GM23338 (cell line): ENCODE data around the gene FETUB. TPM values are rescaled to one million over a fixed set of nuclear protein-coding genes. Genes with fewer than 3 reads are reported as not detected.

Experiments
- ATAC-seq: fragments of 200-7000 bp; cut with Tn5 transposase; 3 replicates; pipeline ENCODE4 v1.9.1; 2020
- DNase-seq: peaks from one replicate; pipeline ENCODE4 v3.0.0-alpha.2; 2015; ENCODE audit warnings: low spot score
- H2AFZ ChIP-seq: fragments of 200-600 bp; sonication (generic); 2 replicates; pipeline ENCODE4 v1.8.0; 2016; ENCODE audit warnings: antibody characterized with exemption, mild to moderate bottlenecking, moderate library complexity
- H3F3A ChIP-seq: fragments of 200-600 bp; sonication (generic); replicated peaks from 2 replicates; pipeline ENCODE4 v1.8.0; 2017; ENCODE audit warnings: antibody characterized with exemption, mixed run types, low read depth
- H3K27ac ChIP-seq: fragments of 200-600 bp; sonication (generic); 2 replicates; pipeline ENCODE4 v1.6.1; 2016; ENCODE audit warnings: low read depth
- H3K27me3 ChIP-seq: fragments of 200-600 bp; sonication (generic); 2 replicates; pipeline ENCODE4 v1.8.0; 2016; ENCODE audit warnings: mild to moderate bottlenecking, mixed run types, moderate library complexity; ENCODE audit not compliant: insufficient read depth
- H3K36me3 ChIP-seq: fragments of 200-600 bp; sonication (generic); 2 replicates; pipeline ENCODE4 v1.8.0; 2016; ENCODE audit warnings: mild to moderate bottlenecking; ENCODE audit not compliant: insufficient read depth
- H3K4me1 ChIP-seq: fragments of 200-600 bp; sonication (generic); 2 replicates; pipeline ENCODE4 v1.8.0; 2016; ENCODE audit warnings: mild to moderate bottlenecking, moderate library complexity; ENCODE audit not compliant: insufficient read depth
- H3K4me2 ChIP-seq: fragments of 200-600 bp; sonication (generic); 2 replicates; pipeline ENCODE4 v1.7.1; 2017; ENCODE audit warnings: mixed run types
- H3K4me3 ChIP-seq: fragments of 200-600 bp; sonication (generic); 2 replicates; pipeline ENCODE4 v1.6.1; 2016; ENCODE audit warnings: mixed run types
- H3K79me2 ChIP-seq: fragments of 200-600 bp; sonication (generic); replicated peaks from 2 replicates; pipeline ENCODE4 v1.8.0; 2017; ENCODE audit warnings: mild to moderate bottlenecking; ENCODE audit not compliant: insufficient read depth
- H3K9me2 ChIP-seq: fragments of 200-600 bp; sonication (generic); 2 replicates; pipeline ENCODE4 v1.8.0; 2017; ENCODE audit not compliant: insufficient read depth
- H4K20me1 ChIP-seq: fragments of 200-600 bp; sonication (generic); replicated peaks from 2 replicates; pipeline ENCODE4 v1.8.0; 2017; ENCODE audit warnings: mild to moderate bottlenecking; ENCODE audit not compliant: insufficient read depth
- H3K27ac Mint-ChIP-seq: 2 replicates; pipeline ENCODE4 v1.8.0; 2020; ENCODE audit warnings: inconsistent platforms, mild to moderate bottlenecking, moderate library complexity, mixed read lengths
- H3K27me3 Mint-ChIP-seq: 3 replicates; pipeline ENCODE4 v1.8.0; 2022; ENCODE audit warnings: low read depth, mild to moderate bottlenecking, moderate library complexity, mixed read lengths, inconsistent platforms; ENCODE audit not compliant: insufficient read depth, poor library complexity
- H3K36me3 Mint-ChIP-seq: 3 replicates; pipeline ENCODE4 v1.8.0; 2021; ENCODE audit warnings: low read depth, mild to moderate bottlenecking, inconsistent platforms, moderate library complexity, mixed read lengths
- H3K4me1 Mint-ChIP-seq: 3 replicates; pipeline ENCODE4 v1.8.0; 2020; ENCODE audit warnings: mild to moderate bottlenecking, inconsistent platforms, mixed read lengths
- H3K4me3 Mint-ChIP-seq: 3 replicates; pipeline ENCODE4 v1.8.0; 2021; ENCODE audit warnings: moderate library complexity, mild to moderate bottlenecking, inconsistent platforms, mixed read lengths
- H3K9me3 Mint-ChIP-seq: 3 replicates; pipeline ENCODE4 v1.8.0; 2020; ENCODE audit warnings: moderate library complexity, mild to moderate bottlenecking, inconsistent platforms, mixed read lengths
- CREB1 ChIP-seq: fragments of 250-450 bp; sonication (Bioruptor Pico); IDR thresholded peaks from 2 replicates; pipeline ENCODE4 v1.5.0; 2020; ENCODE audit warnings: low read depth, mild to moderate bottlenecking, moderate library complexity
- CTCF ChIP-seq, 2 experiments: fragments of 200-600 bp in 1 of 2; sonication (generic) in 1 of 2; conservative IDR thresholded peaks; 2 replicates each; pipeline versions ENCODE4 v1.5.1 to v1.6.1; 2016 to 2017; ENCODE audit warnings: antibody characterized with exemption in 2 of 2, low read depth in 2 of 2, mild to moderate bottlenecking in 2 of 2, moderate library complexity in 1 of 2
- EZH2 ChIP-seq: fragments of 200-600 bp; sonication (generic); IDR thresholded peaks from one replicate; pipeline ENCODE4 v1.8.0; 2017; ENCODE audit warnings: antibody characterized with exemption, mild to moderate bottlenecking, low read depth; ENCODE audit not compliant: unreplicated experiment
- EZH2phosphoT487 ChIP-seq: fragments of 200-600 bp; sonication (generic); IDR thresholded peaks from one replicate; pipeline ENCODE4 v1.8.1; 2018; ENCODE audit warnings: antibody characterized with exemption; ENCODE audit not compliant: unreplicated experiment
- JUNB ChIP-seq: IDR thresholded peaks from one replicate; pipeline ENCODE4 v1.6.1; 2016; ENCODE audit warnings: antibody characterized with exemption; ENCODE audit not compliant: unreplicated experiment
- NANOG ChIP-seq: IDR thresholded peaks from 2 replicates; pipeline ENCODE4 v1.6.1; 2016; ENCODE audit warnings: antibody characterized with exemption, borderline replicate concordance
- POLR2AphosphoS5 ChIP-seq: IDR thresholded peaks from 2 replicates; pipeline ENCODE4 v1.6.1; 2016; ENCODE audit warnings: antibody characterized with exemption, low read depth
- REST ChIP-seq: IDR thresholded peaks from one replicate; pipeline ENCODE4 v1.6.1; 2018; ENCODE audit warnings: antibody characterized with exemption; ENCODE audit not compliant: unreplicated experiment
- STAT1 ChIP-seq: IDR thresholded peaks from one replicate; pipeline ENCODE4 v1.6.1; 2016; ENCODE audit warnings: antibody characterized with exemption; ENCODE audit not compliant: unreplicated experiment
- ZNF114 ChIP-seq: fragments of 250-450 bp; sonication (Bioruptor Pico); IDR thresholded peaks from 2 replicates; pipeline ENCODE4 v1.5.0; 2020; ENCODE audit warnings: mild to moderate bottlenecking, moderate library complexity
- ZNF331 ChIP-seq: fragments of 250-450 bp; sonication (Bioruptor Pico); IDR thresholded peaks from 2 replicates; pipeline ENCODE4 v1.5.0; 2020; ENCODE audit warnings: low read depth, mild to moderate bottlenecking, moderate library complexity
- polyA plus RNA-seq: library from polyadenylated mRNA; unstranded; fragments of >200 nt; fragmentation: Nextera tagmentation; extraction: Ambion mirVana; gene quantifications from 2 replicates; pipeline ENCODE4 v1.2.1, GENCODE V29; 2016
- total RNA-seq: library from RNA; depleted of rRNA; stranded (reverse); fragments of >200 nt; shearing (Covaris generic); gene quantifications from 2 replicates; pipeline ENCODE4 v1.2.3, GENCODE V29; 2014
- TF ChIP-seq, protein P1 (sequence below): fragments of 250-450 bp; sonication (Bioruptor Pico); IDR thresholded peaks from 2 replicates; pipeline ENCODE4 v1.5.0; 2020; ENCODE audit warnings: mild to moderate bottlenecking, moderate library complexity
- TF ChIP-seq, protein P2 (sequence below): IDR thresholded peaks from 2 replicates; pipeline ENCODE4 v1.6.1; 2016; ENCODE audit warnings: antibody characterized with exemption

Gene FETUB
- total and polyA plus RNA-seq, 2 experiments from 2014 or later: 0.26 TPM; not detected in 1

DNA sequence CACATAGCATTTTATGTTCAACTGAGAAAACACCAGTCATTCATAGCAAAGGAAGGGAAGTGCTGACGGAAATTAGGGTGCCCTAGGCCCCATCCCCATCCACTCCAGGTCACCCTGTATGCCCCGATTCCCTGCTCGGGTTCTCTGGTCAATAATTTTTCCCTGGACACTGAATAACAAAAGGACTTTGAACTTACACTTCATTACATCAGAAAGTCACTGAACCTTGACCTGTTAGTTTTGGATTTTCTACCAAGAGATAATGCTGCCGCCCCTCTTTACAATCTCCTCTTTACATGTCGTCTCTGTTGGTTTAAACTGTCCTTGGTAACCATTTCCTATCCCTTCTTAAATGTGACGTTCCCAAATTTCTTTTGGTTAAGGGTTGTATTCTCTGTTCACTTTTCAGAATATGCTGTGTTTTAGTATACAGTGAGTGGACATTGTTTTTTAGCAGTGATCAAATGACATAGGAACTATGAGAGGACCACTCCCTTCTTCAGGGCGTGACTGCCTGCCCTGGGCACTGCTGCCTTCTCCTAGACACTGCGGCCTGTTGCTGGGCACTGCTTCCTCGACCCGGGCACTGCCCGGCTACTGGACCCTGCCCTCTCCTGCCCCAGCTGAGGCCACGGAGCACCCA lies 40.9 kb upstream of the FETUB start:
- no peak overlapping the region for H2AFZ ChIP-seq
- TF ChIP-seq EZH2phosphoT487 (no peak), ZNF331 (CRISPR knock-in tag) (no peak), POLR2AphosphoS5 (no peak), CTCF (conservative IDR thresholded peaks at IDR 0.05; ENCODE audit: low read depth in 2 of 2) (no peak), ZNF114 (CRISPR knock-in tag) (no peak), JUNB (no peak), EZH2 (no peak), CREB1 (CRISPR knock-in tag) (no peak), REST (no peak), NANOG (no peak), STAT1 (no peak)
- TF ChIP-seq, protein P1, sequence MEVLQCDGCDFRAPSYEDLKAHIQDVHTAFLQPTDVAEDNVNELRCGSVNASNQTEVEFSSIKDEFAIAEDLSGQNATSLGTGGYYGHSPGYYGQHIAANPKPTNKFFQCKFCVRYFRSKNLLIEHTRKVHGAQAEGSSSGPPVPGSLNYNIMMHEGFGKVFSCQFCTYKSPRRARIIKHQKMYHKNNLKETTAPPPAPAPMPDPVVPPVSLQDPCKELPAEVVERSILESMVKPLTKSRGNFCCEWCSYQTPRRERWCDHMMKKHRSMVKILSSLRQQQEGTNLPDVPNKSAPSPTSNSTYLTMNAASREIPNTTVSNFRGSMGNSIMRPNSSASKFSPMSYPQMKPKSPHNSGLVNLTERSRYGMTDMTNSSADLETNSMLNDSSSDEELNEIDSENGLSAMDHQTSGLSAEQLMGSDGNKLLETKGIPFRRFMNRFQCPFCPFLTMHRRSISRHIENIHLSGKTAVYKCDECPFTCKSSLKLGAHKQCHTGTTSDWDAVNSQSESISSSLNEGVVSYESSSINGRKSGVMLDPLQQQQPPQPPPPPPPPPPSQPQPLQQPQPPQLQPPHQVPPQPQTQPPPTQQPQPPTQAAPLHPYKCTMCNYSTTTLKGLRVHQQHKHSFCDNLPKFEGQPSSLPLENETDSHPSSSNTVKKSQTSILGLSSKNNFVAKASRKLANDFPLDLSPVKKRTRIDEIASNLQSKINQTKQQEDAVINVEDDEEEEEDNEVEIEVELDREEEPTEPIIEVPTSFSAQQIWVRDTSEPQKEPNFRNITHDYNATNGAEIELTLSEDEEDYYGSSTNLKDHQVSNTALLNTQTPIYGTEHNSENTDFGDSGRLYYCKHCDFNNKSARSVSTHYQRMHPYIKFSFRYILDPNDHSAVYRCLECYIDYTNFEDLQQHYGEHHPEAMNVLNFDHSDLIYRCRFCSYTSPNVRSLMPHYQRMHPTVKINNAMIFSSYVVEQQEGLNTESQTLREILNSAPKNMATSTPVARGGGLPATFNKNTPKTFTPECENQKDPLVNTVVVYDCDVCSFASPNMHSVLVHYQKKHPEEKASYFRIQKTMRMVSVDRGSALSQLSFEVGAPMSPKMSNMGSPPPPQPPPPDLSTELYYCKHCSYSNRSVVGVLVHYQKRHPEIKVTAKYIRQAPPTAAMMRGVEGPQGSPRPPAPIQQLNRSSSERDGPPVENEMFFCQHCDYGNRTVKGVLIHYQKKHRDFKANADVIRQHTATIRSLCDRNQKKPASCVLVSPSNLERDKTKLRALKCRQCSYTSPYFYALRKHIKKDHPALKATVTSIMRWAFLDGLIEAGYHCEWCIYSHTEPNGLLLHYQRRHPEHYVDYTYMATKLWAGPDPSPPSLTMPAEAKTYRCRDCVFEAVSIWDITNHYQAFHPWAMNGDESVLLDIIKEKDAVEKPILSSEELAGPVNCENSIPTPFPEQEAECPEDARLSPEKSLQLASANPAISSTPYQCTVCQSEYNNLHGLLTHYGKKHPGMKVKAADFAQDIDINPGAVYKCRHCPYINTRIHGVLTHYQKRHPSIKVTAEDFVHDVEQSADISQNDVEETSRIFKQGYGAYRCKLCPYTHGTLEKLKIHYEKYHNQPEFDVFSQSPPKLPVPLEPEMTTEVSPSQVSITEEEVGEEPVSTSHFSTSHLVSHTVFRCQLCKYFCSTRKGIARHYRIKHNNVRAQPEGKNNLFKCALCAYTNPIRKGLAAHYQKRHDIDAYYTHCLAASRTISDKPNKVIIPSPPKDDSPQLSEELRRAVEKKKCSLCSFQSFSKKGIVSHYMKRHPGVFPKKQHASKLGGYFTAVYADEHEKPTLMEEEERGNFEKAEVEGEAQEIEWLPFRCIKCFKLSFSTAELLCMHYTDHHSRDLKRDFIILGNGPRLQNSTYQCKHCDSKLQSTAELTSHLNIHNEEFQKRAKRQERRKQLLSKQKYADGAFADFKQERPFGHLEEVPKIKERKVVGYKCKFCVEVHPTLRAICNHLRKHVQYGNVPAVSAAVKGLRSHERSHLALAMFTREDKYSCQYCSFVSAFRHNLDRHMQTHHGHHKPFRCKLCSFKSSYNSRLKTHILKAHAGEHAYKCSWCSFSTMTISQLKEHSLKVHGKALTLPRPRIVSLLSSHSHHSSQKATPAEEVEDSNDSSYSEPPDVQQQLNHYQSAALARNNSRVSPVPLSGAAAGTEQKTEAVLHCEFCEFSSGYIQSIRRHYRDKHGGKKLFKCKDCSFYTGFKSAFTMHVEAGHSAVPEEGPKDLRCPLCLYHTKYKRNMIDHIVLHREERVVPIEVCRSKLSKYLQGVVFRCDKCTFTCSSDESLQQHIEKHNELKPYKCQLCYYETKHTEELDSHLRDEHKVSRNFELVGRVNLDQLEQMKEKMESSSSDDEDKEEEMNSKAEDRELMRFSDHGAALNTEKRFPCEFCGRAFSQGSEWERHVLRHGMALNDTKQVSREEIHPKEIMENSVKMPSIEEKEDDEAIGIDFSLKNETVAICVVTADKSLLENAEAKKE: no peak
- TF ChIP-seq, protein P2, sequence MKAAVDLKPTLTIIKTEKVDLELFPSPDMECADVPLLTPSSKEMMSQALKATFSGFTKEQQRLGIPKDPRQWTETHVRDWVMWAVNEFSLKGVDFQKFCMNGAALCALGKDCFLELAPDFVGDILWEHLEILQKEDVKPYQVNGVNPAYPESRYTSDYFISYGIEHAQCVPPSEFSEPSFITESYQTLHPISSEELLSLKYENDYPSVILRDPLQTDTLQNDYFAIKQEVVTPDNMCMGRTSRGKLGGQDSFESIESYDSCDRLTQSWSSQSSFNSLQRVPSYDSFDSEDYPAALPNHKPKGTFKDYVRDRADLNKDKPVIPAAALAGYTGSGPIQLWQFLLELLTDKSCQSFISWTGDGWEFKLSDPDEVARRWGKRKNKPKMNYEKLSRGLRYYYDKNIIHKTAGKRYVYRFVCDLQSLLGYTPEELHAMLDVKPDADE: no peak
- H4K20me1 ChIP-seq: no peaks in the 10 kb centered on the region
- H3K36me3 Mint-ChIP-seq: no peaks in the 10 kb centered on the region
- H3F3A ChIP-seq: no peaks in the 10 kb centered on the region
- no peaks in the 10 kb centered on the region for H3K27me3 ChIP-seq
- ATAC-seq (no peak), DNase-seq (no peak)
- H3K4me3 Mint-ChIP-seq: no peak overlapping the region
- no peaks in the 10 kb centered on the region for H3K79me2 ChIP-seq
- H3K36me3 ChIP-seq: no peaks in the 10 kb centered on the region
- no peak overlapping the region for H3K27ac ChIP-seq
- H3K9me2 ChIP-seq: no peaks in the 10 kb centered on the region
- no peak overlapping the region for H3K4me2 ChIP-seq
- H3K4me1 ChIP-seq: no peaks in the 10 kb centered on the region
- no peaks in the 10 kb centered on the region; the same call in 2 of the 3 replicates for H3K9me3 Mint-ChIP-seq
- H3K27ac Mint-ChIP-seq: no peak overlapping the region
- peaks cover 9% of the 10 kb centered on the region for H3K4me1 Mint-ChIP-seq
- peaks cover 3% of the 10 kb centered on the region for H3K27me3 Mint-ChIP-seq
- no peak overlapping the region for H3K4me3 ChIP-seq
